Neural progenitor cell (in vitro differentiated cells): ENCODE measurements around the gene CIAPIN1. TPM values are rescaled to one million over a fixed set of nuclear protein-coding genes. Genes with fewer than 3 reads are reported as not detected.

ENCODE experiments used
- DNase-seq: peaks from one replicate; pipeline ENCODE4 v3.0.0-alpha.2; 2016; ENCODE audit warnings: low spot score
- H2AFZ ChIP-seq: fragments of 200-600 bp; sonication (generic); replicated peaks from 2 replicates; pipeline ENCODE4 v1.6.1; 2016; ENCODE audit warnings: antibody characterized with exemption
- H3F3A ChIP-seq: fragments of 200-600 bp; sonication (generic); 2 replicates; pipeline ENCODE4 v1.6.1; 2016; ENCODE audit warnings: antibody characterized with exemption, low read depth
- H3K27ac ChIP-seq: fragments of 200-600 bp; sonication (generic); 2 replicates; pipeline ENCODE4 v1.5.1; 2016; ENCODE audit warnings: mild to moderate bottlenecking
- H3K27me3 ChIP-seq: fragments of 200-600 bp; sonication (generic); 2 replicates; pipeline ENCODE4 v1.6.1; 2016; ENCODE audit warnings: mild to moderate bottlenecking, moderate library complexity
- H3K36me3 ChIP-seq: fragments of 200-600 bp; sonication (generic); 2 replicates; pipeline ENCODE4 v1.5.1; 2016
- H3K4me1 ChIP-seq: fragments of 200-600 bp; sonication (generic); 2 replicates; pipeline ENCODE4 v1.6.1; 2016; ENCODE audit warnings: mixed run types
- H3K4me2 ChIP-seq: fragments of 200-600 bp; sonication (generic); 2 replicates; pipeline ENCODE4 v1.6.1; 2016
- H3K4me3 ChIP-seq: fragments of 200-600 bp; sonication (generic); 2 replicates; pipeline ENCODE4 v1.5.1; 2016
- H3K79me2 ChIP-seq: fragments of 200-600 bp; sonication (generic); 2 replicates; pipeline ENCODE4 v1.6.1; 2016; ENCODE audit warnings: low read depth
- H3K9ac ChIP-seq: fragments of 200-600 bp; sonication (generic); 2 replicates; pipeline ENCODE4 v1.6.1; 2016
- H3K9me3 ChIP-seq: fragments of 200-600 bp; sonication (generic); 2 replicates; pipeline ENCODE4 v1.5.1; 2016; ENCODE audit warnings: low read depth
- H4K20me1 ChIP-seq: fragments of 200-600 bp; sonication (generic); 2 replicates; pipeline ENCODE4 v1.6.1; 2016; ENCODE audit warnings: low read depth
- H3K27ac Mint-ChIP-seq: 3 replicates; pipeline ENCODE4 v1.8.0; 2021; ENCODE audit warnings: mixed read lengths
- H3K27me3 Mint-ChIP-seq: 2 replicates; pipeline ENCODE4 v1.8.0; 2022; ENCODE audit warnings: low read depth, mild to moderate bottlenecking, inconsistent platforms, moderate library complexity, mixed read lengths; ENCODE audit not compliant: insufficient read depth
- H3K36me3 Mint-ChIP-seq: 3 replicates; pipeline ENCODE4 v1.8.0; 2021; ENCODE audit warnings: mixed read lengths
- H3K4me1 Mint-ChIP-seq: 3 replicates; pipeline ENCODE4 v1.8.0; 2021; ENCODE audit warnings: mixed read lengths
- H3K4me3 Mint-ChIP-seq: 3 replicates; pipeline ENCODE4 v1.8.0; 2021; ENCODE audit warnings: mild to moderate bottlenecking, moderate library complexity, mixed read lengths
- H3K9me3 Mint-ChIP-seq: 3 replicates; pipeline ENCODE4 v1.8.0; 2020; ENCODE audit warnings: mixed read lengths
- EZH2 ChIP-seq: fragments of 200-600 bp; sonication (generic); IDR thresholded peaks from 2 replicates; pipeline ENCODE4 v1.6.1; 2017; ENCODE audit warnings: antibody characterized with exemption, mild to moderate bottlenecking, moderate library complexity
- EZH2phosphoT487 ChIP-seq: fragments of 200-600 bp; sonication (generic); IDR thresholded peaks from 2 replicates; pipeline ENCODE4 v1.6.1; 2017; ENCODE audit warnings: antibody characterized with exemption
- total RNA-seq: library from RNA; depleted of rRNA; stranded (reverse); fragments of >200 nt; gene quantifications from 2 replicates; pipeline ENCODE4 v1.2.3, GENCODE V29; 2015; ENCODE audit warnings: low replicate concordance
- TF ChIP-seq, protein P1 (sequence below): fragments of 200-600 bp; sonication (generic); IDR thresholded peaks from 2 replicates; pipeline ENCODE4 v1.5.1; 2017; ENCODE audit warnings: antibody characterized with exemption, mild to moderate bottlenecking

The CIAPIN1 gene
- total RNA-seq, 1 donor from 2014 or later = 89.2 TPM

DNA sequence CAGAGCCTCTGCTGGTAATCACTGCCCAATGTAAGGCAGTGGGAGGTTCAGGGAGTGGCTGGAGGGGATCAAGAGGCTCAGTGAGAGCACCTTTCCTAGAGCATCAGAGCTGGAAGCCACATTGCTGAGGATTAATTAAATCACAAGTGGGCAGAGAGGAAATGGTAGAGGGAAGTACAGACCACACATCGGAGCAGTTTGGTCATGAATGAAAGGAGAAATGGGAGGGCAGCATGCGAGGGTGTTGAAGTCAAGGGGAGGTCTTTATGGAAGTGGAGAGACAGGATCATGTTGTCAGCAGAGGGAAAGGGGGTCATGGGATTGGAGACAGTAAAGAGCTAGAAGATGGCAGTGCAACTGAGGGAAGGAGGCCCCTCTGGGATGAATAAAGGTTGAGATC is 40.3 kb downstream of the CIAPIN1 start:
- Mint-ChIP-seq H3K36me3 (no peaks in the 10 kb centered on the region), H3K4me3 (no peak overlapping the region), H3K4me1 (peaks cover 8% of the 10 kb centered on the region), H3K9me3 (no peaks in the 10 kb centered on the region), H3K27ac (no peak overlapping the region), H3K27me3 (peaks cover 10% of the 10 kb centered on the region)
- Histone ChIP-seq H3K36me3 (no peaks in the 10 kb centered on the region), H4K20me1 (no peaks in the 10 kb centered on the region), H3K79me2 (no peaks in the 10 kb centered on the region), H3K27me3 (no peaks in the 10 kb centered on the region), H3K27ac (no peak overlapping the region), H2AFZ (no peak overlapping the region), H3K4me2 (no peak overlapping the region), H3K4me3 (no peak overlapping the region), H3K9me3 (no peaks in the 10 kb centered on the region), H3F3A (peaks cover 8% of the 10 kb centered on the region), H3K4me1 (peaks cover 4% of the 10 kb centered on the region), H3K9ac (no peak overlapping the region)
- TF ChIP-seq EZH2phosphoT487 (no peak), EZH2 (no peak)
- TF ChIP-seq, protein P1, sequence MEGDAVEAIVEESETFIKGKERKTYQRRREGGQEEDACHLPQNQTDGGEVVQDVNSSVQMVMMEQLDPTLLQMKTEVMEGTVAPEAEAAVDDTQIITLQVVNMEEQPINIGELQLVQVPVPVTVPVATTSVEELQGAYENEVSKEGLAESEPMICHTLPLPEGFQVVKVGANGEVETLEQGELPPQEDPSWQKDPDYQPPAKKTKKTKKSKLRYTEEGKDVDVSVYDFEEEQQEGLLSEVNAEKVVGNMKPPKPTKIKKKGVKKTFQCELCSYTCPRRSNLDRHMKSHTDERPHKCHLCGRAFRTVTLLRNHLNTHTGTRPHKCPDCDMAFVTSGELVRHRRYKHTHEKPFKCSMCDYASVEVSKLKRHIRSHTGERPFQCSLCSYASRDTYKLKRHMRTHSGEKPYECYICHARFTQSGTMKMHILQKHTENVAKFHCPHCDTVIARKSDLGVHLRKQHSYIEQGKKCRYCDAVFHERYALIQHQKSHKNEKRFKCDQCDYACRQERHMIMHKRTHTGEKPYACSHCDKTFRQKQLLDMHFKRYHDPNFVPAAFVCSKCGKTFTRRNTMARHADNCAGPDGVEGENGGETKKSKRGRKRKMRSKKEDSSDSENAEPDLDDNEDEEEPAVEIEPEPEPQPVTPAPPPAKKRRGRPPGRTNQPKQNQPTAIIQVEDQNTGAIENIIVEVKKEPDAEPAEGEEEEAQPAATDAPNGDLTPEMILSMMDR = no peak
- DNase-seq = no peak

DNA sequence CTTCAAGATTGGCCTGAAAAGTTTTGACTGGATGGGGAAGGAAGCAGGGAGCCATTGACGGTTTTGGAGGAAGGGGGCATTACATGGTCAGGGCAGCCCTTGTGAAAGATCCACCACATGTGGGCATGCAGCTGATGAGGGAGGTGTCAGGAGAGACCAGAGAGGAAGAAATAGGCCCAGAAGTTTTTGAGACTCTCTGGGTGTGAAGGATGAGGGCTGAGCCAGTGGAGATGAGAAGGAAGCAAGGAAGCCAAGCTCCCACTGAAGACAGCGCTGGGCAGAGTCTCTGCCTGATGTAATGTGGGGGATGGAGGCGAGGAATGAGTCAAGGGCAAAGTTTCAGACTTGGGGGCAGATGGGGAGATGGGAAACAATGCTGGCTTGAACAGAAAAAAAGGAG is 42.1 kb downstream of the CIAPIN1 start:
- Histone ChIP-seq H3K9me3 (no peaks in the 10 kb centered on the region), H3K27ac (no peak overlapping the region), H2AFZ (no peak overlapping the region), H3K9ac (no peak overlapping the region), H3K4me2 (no peak overlapping the region), H3K79me2 (no peaks in the 10 kb centered on the region), H3K27me3 (no peaks in the 10 kb centered on the region), H3K4me3 (no peak overlapping the region), H3F3A (peaks cover 8% of the 10 kb centered on the region), H4K20me1 (no peaks in the 10 kb centered on the region), H3K36me3 (no peaks in the 10 kb centered on the region), H3K4me1 (no peaks in the 10 kb centered on the region)
- Mint-ChIP-seq H3K9me3 (no peaks in the 10 kb centered on the region), H3K27me3 (peaks cover 12% of the 10 kb centered on the region), H3K36me3 (no peaks in the 10 kb centered on the region), H3K4me1 (peaks cover 2% of the 10 kb centered on the region), H3K27ac (no peak overlapping the region), H3K4me3 (no peak overlapping the region)
- DNase-seq = no peak
- no peak for TF ChIP-seq EZH2
- TF ChIP-seq, protein P1 = no peak
- no peak for TF ChIP-seq EZH2phosphoT487

DNA sequence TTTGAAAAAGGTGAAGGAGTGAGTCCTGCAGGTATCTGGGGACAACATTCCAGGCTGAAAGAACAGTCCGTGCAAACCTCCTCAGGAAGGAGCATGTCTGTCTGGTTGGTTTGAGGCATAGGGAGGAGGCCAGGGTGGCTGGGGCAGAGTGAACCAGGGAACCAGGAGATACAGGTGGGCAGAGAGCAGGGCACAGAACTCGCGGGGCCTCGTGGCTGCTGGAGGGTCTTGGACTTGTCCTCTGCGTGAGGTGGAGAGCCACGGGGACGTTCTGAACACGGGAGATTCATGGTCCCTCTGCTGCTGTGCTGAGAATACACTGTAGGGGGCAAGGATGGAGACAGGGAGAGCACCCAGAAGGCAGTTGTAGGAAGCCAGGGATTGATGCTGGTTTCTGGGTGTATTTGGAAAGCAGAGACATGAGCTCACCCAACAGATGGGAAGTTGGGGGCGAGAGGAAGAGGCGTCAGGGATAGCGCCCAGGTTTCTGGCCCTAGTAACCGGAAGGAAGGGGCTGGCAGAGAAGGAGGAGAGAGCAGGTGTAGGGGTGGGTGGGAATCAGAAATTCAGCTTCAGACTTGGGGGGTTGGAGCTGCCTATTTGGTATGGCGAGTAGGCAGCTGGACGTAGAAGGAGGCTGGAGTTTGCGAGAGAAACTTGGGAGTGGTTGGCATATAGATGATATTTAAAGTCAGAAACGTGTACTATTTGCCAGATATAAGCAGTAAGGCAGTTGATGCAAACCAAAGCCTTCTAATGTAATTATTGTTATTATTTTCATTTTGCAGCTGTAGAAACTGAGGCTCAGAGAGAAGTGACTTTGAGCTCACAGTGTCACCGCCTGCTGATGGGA is 43.0 kb downstream of the CIAPIN1 start, which contains the start of gene CCL17:
CCL17 (plus strand) TSS at position 803 of the 853 bp plus-strand sequence. CDS start 9,166 bp downstream, outside the sequence.
- DNase-seq = peak; percentile 1
- Mint-ChIP-seq H3K36me3 (no peaks in the 10 kb centered on the region), H3K9me3 (no peaks in the 10 kb centered on the region), H3K27ac (peak within 1 kb of the TSS; percentile 5), H3K4me3 (no peak within 1 kb of the TSS), H3K4me1 (peaks cover under 1% of the 10 kb centered on the region), H3K27me3 (peaks cover 10% of the 10 kb centered on the region)
- H3K9me3 ChIP-seq = no peaks in the 10 kb centered on the region
- H2AFZ ChIP-seq = no peak within 1 kb of the TSS
- TF ChIP-seq EZH2 (no peak), EZH2phosphoT487 (no peak)
- TF ChIP-seq, protein P1 = no peak
- H3K36me3 ChIP-seq = no peaks in the 10 kb centered on the region
- no peak within 1 kb of the TSS for H3K27ac ChIP-seq
- H3K9ac ChIP-seq = no peak within 1 kb of the TSS
- H3K27me3 ChIP-seq = no peaks in the 10 kb centered on the region
- no peaks in the 10 kb centered on the region for H4K20me1 ChIP-seq
- peaks cover 8% of the 10 kb centered on the region for H3F3A ChIP-seq
- H3K79me2 ChIP-seq = no peaks in the 10 kb centered on the region
- H3K4me2 ChIP-seq = no peak within 1 kb of the TSS
- H3K4me1 ChIP-seq = no peaks in the 10 kb centered on the region
- H3K4me3 ChIP-seq = no peak within 1 kb of the TSS
